ENCODE measurements around the gene EVA1A.
A peak's percentile ranks its signal among the peaks of the same experiment; 100 is the strongest.
"Not testable (repeated sequence)": the region's sequence is repeated elsewhere in the genome, so short reads cannot be mapped to it uniquely, and the experiment has no call there.

The EVA1A gene

GRCh38 chr2:75480971-75481836 is 79.5 kb downstream of the EVA1A start:
- peak; percentile 29 for DNase-seq

GRCh38 chr2:75477696-75478095 is 83.0 kb downstream of the EVA1A start:
- DNase-seq = not testable (repeated sequence)

- no peak for DNase-seq
These were observed 84.0 kb downstream of the EVA1A start for GRCh38 chr2:75476761-75477160.

- DNase-seq = no peak
These were observed 84.8 kb downstream of the EVA1A start for GRCh38 chr2:75475976-75476375.

- DNase-seq = no peak
These were observed 85.7 kb downstream of the EVA1A start for GRCh38 chr2:75475049-75475448.

- no peak for DNase-seq
These were observed 86.6 kb downstream of the EVA1A start for GRCh38 chr2:75474115-75474514.

GRCh38 chr2:75466708-75467311 is 93.9 kb downstream of the EVA1A start:
- peak; percentile 21 for DNase-seq

- no peak for DNase-seq
These were observed 95.3 kb downstream of the EVA1A start for GRCh38 chr2:75465317-75465984.

- DNase-seq = peak; percentile 6
These were observed 96.3 kb downstream of the EVA1A start for GRCh38 chr2:75464348-75464946.

GRCh38 chr2:75462721-75463120 is 98.0 kb downstream of the EVA1A start:
- DNase-seq = no peak

- DNase-seq = no peak
These were observed 98.5 kb downstream of the EVA1A start for GRCh38 chr2:75462206-75462605.

- DNase-seq = no peak
These were observed 100.1 kb downstream of the EVA1A start for GRCh38 chr2:75460630-75461029.

- DNase-seq = no peak
These were observed 101.0 kb downstream of the EVA1A start for GRCh38 chr2:75459565-75460310.

- no peak for DNase-seq
These were observed 102.5 kb downstream of the EVA1A start for GRCh38 chr2:75458201-75458600.

- no peak for DNase-seq
These were observed 103.9 kb downstream of the EVA1A start for GRCh38 chr2:75456825-75457224.

GRCh38 chr2:75456111-75456510 is 104.6 kb downstream of the EVA1A start:
- no peak for DNase-seq

- no peak for DNase-seq
These were observed 106.5 kb downstream of the EVA1A start for GRCh38 chr2:75454241-75454620.

- no peak for DNase-seq
These were observed 107.1 kb downstream of the EVA1A start for GRCh38 chr2:75453384-75454240.

GRCh38 chr2:75450068-75450467 is 110.7 kb downstream of the EVA1A start:
- no peak for DNase-seq

GRCh38 chr2:75447176-75447575 is 113.6 kb downstream of the EVA1A start:
- DNase-seq = no peak

All from NCI-H1694 treated with DMSO at 0.1 percent for 48 hours (cell line).